Tongue (tissue), 3 donors: ENCODE measurements around the gene ELK3. TPM values are rescaled to one million over a fixed set of nuclear protein-coding genes. Genes with fewer than 3 reads are reported as not detected.
"Not testable (repeated sequence)": the region's sequence is repeated elsewhere in the genome, so short reads cannot be mapped to it uniquely, and the experiment has no call there.

ENCODE experiments used
- DNase-seq: peaks from one replicate; pipeline ENCODE4 v3.0.0-alpha.2; 2015
- small RNA-seq: library from RNA; depleted of rRNA; stranded (forward); fragments of <200 nt; gene quantifications from one replicate; pipeline ENCODE3, GENCODE V24; 2014; ENCODE audit warnings: low replicate concordance
- total RNA-seq: library from RNA; depleted of rRNA; stranded (reverse); fragments of >200 nt; gene quantifications from one replicate; pipeline ENCODE4 v1.2.3, GENCODE V29; 2014

The ELK3 gene
- total RNA-seq, 1 donor from 2014 or later: 34.3 TPM

- DNase-seq: no peak
These were observed 117.0 kb downstream of the ELK3 start for GRCh38 chr12:96311191-96311590.

- DNase-seq: no peak
These were observed 119.4 kb downstream of the ELK3 start for GRCh38 chr12:96313606-96314005.

GRCh38 chr12:96314723-96315122 lies 120.5 kb downstream of the ELK3 start:
- no peak for DNase-seq

DNA sequence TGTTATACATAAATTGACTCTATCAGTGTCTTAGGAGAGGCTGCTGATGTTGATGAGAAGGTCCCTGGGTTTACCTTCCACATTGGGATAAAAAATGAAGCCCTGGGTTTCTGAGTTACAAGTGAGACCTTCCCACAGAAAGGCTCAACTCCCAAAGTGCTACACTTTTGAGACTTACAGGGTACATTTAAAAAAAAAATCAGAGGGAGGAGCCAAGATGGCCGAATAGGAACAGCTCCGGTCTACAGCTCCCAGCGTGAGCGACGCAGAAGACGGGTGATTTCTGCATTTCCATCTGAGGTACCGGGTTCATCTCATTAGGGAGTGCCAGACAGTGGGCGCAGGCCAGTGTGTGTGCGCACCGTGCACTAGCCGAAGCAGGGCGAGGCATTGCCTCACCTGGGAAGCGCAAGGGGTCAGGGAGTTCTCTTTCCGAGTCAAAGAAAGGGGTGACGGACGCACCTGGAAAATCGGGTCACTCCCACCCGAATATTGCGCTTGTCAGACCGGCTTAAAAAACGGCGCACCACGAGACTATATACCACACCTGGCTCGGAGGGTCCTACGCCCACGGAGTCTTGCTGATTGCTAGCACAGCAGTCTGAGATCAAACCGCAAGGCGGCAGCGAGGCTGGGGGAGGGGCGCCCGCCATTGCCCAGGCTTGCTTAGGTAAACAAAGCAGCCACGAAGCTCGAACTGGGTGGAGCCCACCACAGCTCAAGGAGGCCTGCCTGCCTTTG lies 121.7 kb downstream of the ELK3 start:
- DNase-seq: not testable (repeated sequence)

GRCh38 chr12:96317801-96318200 lies 123.6 kb downstream of the ELK3 start:
- DNase-seq: not testable (repeated sequence)

Small RNA genes within 50 kb of the gene (small RNA-seq; reads per million reads assigned to genes)
- gene RNU4-24P: not detected

Other genes with a start within 250 kb of the ELK3 start
- 0.51 TPM for gene HAL, start 198.0 kb upstream of the ELK3 start, total RNA-seq
- gene LTA4H, start 158.8 kb upstream of the ELK3 start, total RNA-seq: 64.5 TPM
- gene CDK17, start 206.1 kb downstream of the ELK3 start, total RNA-seq: 88.2 TPM